Activated naive CD4-positive, alpha-beta T cell treated with anti-CD3 and anti-CD28 coated beads, Interleukin-2, amount 10 ng/mL, durations not matched to agents 7 days and 5 days (primary cell): ENCODE measurements around the gene MCF2L2.

Source experiments
- CTCF ChIA-PET: fragments of 350-600 bp; sonication (Branson Sonifier 250); formaldehyde crosslinking; loops from one replicate; lab custom pipeline; 2021; ENCODE audit warnings: antibody characterized with exemption; lab: Charles Lee
- DNase-seq: peaks from one replicate; pipeline ENCODE4 v3.0.0-alpha.2; 2020
- H3K27ac Mint-ChIP-seq: one replicate; pipeline ENCODE4 v1.8.0; 2021; ENCODE audit warnings: mild to moderate bottlenecking, moderate library complexity, mixed read lengths
- H3K27me3 Mint-ChIP-seq: one replicate; pipeline ENCODE4 v1.8.0; 2021; ENCODE audit warnings: mild to moderate bottlenecking, mixed read lengths
- H3K36me3 Mint-ChIP-seq: one replicate; pipeline ENCODE4 v1.8.0; 2021; ENCODE audit warnings: mixed read lengths
- H3K4me1 Mint-ChIP-seq: one replicate; pipeline ENCODE4 v1.8.0; 2021; ENCODE audit warnings: mixed read lengths
- H3K4me3 Mint-ChIP-seq: one replicate; pipeline ENCODE4 v1.8.0; 2021; ENCODE audit warnings: mild to moderate bottlenecking, moderate library complexity, mixed read lengths
- H3K9me3 Mint-ChIP-seq: one replicate; pipeline ENCODE4 v1.8.0; 2021; ENCODE audit warnings: mixed read lengths

MCF2L2 gene

GRCh38 chr3:183254487-183255347 is 173.7 kb downstream of the MCF2L2 start:
- peaks cover 44% of the 10 kb centered on the region for H3K27me3 Mint-ChIP-seq

GRCh38 chr3:183253528-183254486 is 174.6 kb downstream of the MCF2L2 start:
- peak overlapping the region; percentile 66 for H3K4me3 Mint-ChIP-seq
- CTCF ChIA-PET = interaction anchor here (1.6 to 2.3 kb wide), 5 partner anchors 12 to 131 kb away, joined by 3 to 15 read pairs (median 6); no protein-coding TSS in a partner anchor
- peak; percentile 44 for DNase-seq
- peaks cover 4% of the 10 kb centered on the region for H3K36me3 Mint-ChIP-seq
- H3K4me1 Mint-ChIP-seq = peaks cover 9% of the 10 kb centered on the region
- H3K9me3 Mint-ChIP-seq = no peaks in the 10 kb centered on the region
- H3K27ac Mint-ChIP-seq = no peak overlapping the region
- H3K27me3 Mint-ChIP-seq = peaks cover 48% of the 10 kb centered on the region

More at GRCh38 chr3:183254487-183255347, 173.7 kb downstream of the MCF2L2 start:
- Mint-ChIP-seq H3K27ac (no peak overlapping the region), H3K4me1 (peaks cover 9% of the 10 kb centered on the region), H3K36me3 (peaks cover 4% of the 10 kb centered on the region), H3K4me3 (peak overlapping the region; percentile 68), H3K9me3 (no peaks in the 10 kb centered on the region)
- DNase-seq = peak; percentile 23
- CTCF ChIA-PET = interaction anchor here (1.2 to 1.6 kb wide), 2 partner anchors 11 to 128 kb away, joined by 3 to 7 read pairs; no protein-coding TSS in a partner anchor

- Mint-ChIP-seq H3K4me3 (peak within 1 kb of the TSS; percentile 66), H3K27ac (no peak within 1 kb of the TSS), H3K27me3 (peaks cover 43% of the 10 kb centered on the region), H3K36me3 (peaks cover 4% of the 10 kb centered on the region), H3K4me1 (peaks cover 9% of the 10 kb centered on the region), H3K9me3 (no peaks in the 10 kb centered on the region)
- CTCF ChIA-PET = interaction anchor here (1.6 to 2.3 kb wide), 5 partner anchors 13 to 131 kb away, joined by 3 to 15 read pairs (median 6); no protein-coding TSS in a partner anchor
- peak; percentile 50 for DNase-seq
These were observed 175.4 kb downstream of the MCF2L2 start, which contains the start of gene B3GNT5 for GRCh38 chr3:183252973-183253527. B3GNT5 (plus strand) TSS chr3:183253253; CDS start chr3:183269799, 16,546 bp downstream.

GRCh38 chr3:183252118-183252782 is 176.2 kb downstream of the MCF2L2 start:
- Mint-ChIP-seq H3K4me3 (peak overlapping the region; percentile 62), H3K27me3 (peaks cover 43% of the 10 kb centered on the region), H3K27ac (no peak overlapping the region), H3K36me3 (peaks cover 4% of the 10 kb centered on the region), H3K4me1 (peaks cover 9% of the 10 kb centered on the region), H3K9me3 (no peaks in the 10 kb centered on the region)
- CTCF ChIA-PET = interaction anchor here (1.6 to 2.3 kb wide), 4 partner anchors 62 to 132 kb away, joined by 3 to 15 read pairs (median 8); no protein-coding TSS in a partner anchor
- no peak for DNase-seq

GRCh38 chr3:183249006-183249718 is 179.3 kb downstream of the MCF2L2 start:
- CTCF ChIA-PET = no interaction called here

GRCh38 chr3:183247011-183247589 is 181.3 kb downstream of the MCF2L2 start:
- H3K9me3 Mint-ChIP-seq = peaks cover 10% of the 10 kb centered on the region
- no peaks in the 10 kb centered on the region for H3K36me3 Mint-ChIP-seq
- peaks cover 17% of the 10 kb centered on the region for H3K27me3 Mint-ChIP-seq
- H3K4me1 Mint-ChIP-seq = no peaks in the 10 kb centered on the region
- no peak overlapping the region for H3K4me3 Mint-ChIP-seq
- DNase-seq = no peak
- CTCF ChIA-PET = no interaction called here
- H3K27ac Mint-ChIP-seq = no peak overlapping the region

More at GRCh38 chr3:183249006-183249718, 179.3 kb downstream of the MCF2L2 start:
- peaks cover 31% of the 10 kb centered on the region for H3K27me3 Mint-ChIP-seq
- no peaks in the 10 kb centered on the region for H3K36me3 Mint-ChIP-seq
- no peak overlapping the region for H3K27ac Mint-ChIP-seq
- no peak overlapping the region for H3K4me3 Mint-ChIP-seq
- no peaks in the 10 kb centered on the region for H3K9me3 Mint-ChIP-seq
- H3K4me1 Mint-ChIP-seq = peaks cover 4% of the 10 kb centered on the region
- DNase-seq = no peak

- peaks cover 24% of the 10 kb centered on the region for H3K9me3 Mint-ChIP-seq
- no peak overlapping the region for H3K4me3 Mint-ChIP-seq
- H3K36me3 Mint-ChIP-seq = peaks cover 3% of the 10 kb centered on the region
- peaks cover 22% of the 10 kb centered on the region for H3K27me3 Mint-ChIP-seq
- CTCF ChIA-PET = no interaction called here
- no peaks in the 10 kb centered on the region for H3K4me1 Mint-ChIP-seq
- no peak overlapping the region for H3K27ac Mint-ChIP-seq
- no peak for DNase-seq
These were observed 183.4 kb downstream of the MCF2L2 start for GRCh38 chr3:183244981-183245476.

- Mint-ChIP-seq H3K9me3 (peaks cover 26% of the 10 kb centered on the region), H3K27me3 (peaks cover 19% of the 10 kb centered on the region)
These were observed 184.2 kb downstream of the MCF2L2 start for GRCh38 chr3:183244219-183244618.

GRCh38 chr3:183242431-183242830 is 186.0 kb downstream of the MCF2L2 start:
- Mint-ChIP-seq H3K4me1 (no peaks in the 10 kb centered on the region), H3K36me3 (peaks cover 3% of the 10 kb centered on the region), H3K27ac (no peak overlapping the region), H3K9me3 (peaks cover 26% of the 10 kb centered on the region), H3K27me3 (peaks cover 17% of the 10 kb centered on the region), H3K4me3 (no peak overlapping the region)
- no peak for DNase-seq
- CTCF ChIA-PET = no interaction called here

More at GRCh38 chr3:183244219-183244618, 184.2 kb downstream of the MCF2L2 start:
- no peaks in the 10 kb centered on the region for H3K4me1 Mint-ChIP-seq
- DNase-seq = no peak
- H3K36me3 Mint-ChIP-seq = peaks cover 3% of the 10 kb centered on the region
- no peak overlapping the region for H3K27ac Mint-ChIP-seq
- H3K4me3 Mint-ChIP-seq = no peak overlapping the region
- CTCF ChIA-PET = no interaction called here

GRCh38 chr3:183239046-183239445 is 189.4 kb downstream of the MCF2L2 start:
- H3K4me3 Mint-ChIP-seq = no peak overlapping the region
- CTCF ChIA-PET = interaction anchor here (0.7 kb wide), 1 partner anchor 12 kb away, joined by 4 read pairs; no protein-coding TSS in a partner anchor
- no peak for DNase-seq
- H3K9me3 Mint-ChIP-seq = peaks cover 26% of the 10 kb centered on the region
- no peak overlapping the region for H3K27ac Mint-ChIP-seq
- H3K36me3 Mint-ChIP-seq = peaks cover 3% of the 10 kb centered on the region
- H3K27me3 Mint-ChIP-seq = peaks cover 17% of the 10 kb centered on the region
- H3K4me1 Mint-ChIP-seq = peaks cover 1% of the 10 kb centered on the region

- DNase-seq = no peak
- Mint-ChIP-seq H3K27me3 (no peaks in the 10 kb centered on the region), H3K4me1 (peaks cover 3% of the 10 kb centered on the region), H3K36me3 (no peaks in the 10 kb centered on the region), H3K4me3 (no peak overlapping the region), H3K27ac (no peak overlapping the region), H3K9me3 (no peaks in the 10 kb centered on the region)
- CTCF ChIA-PET = interaction anchor here (1.4 kb wide), 1 partner anchor 49 kb away, joined by 3 read pairs; no protein-coding TSS in a partner anchor
These were observed 194.5 kb downstream of the MCF2L2 start for GRCh38 chr3:183233966-183234365.

- Mint-ChIP-seq H3K4me1 (peaks cover 3% of the 10 kb centered on the region), H3K4me3 (no peak overlapping the region), H3K9me3 (no peaks in the 10 kb centered on the region), H3K27me3 (no peaks in the 10 kb centered on the region), H3K27ac (no peak overlapping the region), H3K36me3 (no peaks in the 10 kb centered on the region)
- CTCF ChIA-PET = no interaction called here
- no peak for DNase-seq
These were observed 197.6 kb downstream of the MCF2L2 start for GRCh38 chr3:183230826-183231225.
